AG09319 (cell line): ENCODE data around the gene PGA5.

Experiments used
- DNase-seq: peaks from one replicate; pipeline ENCODE4 v3.0.0-alpha.2; 2010; ENCODE audit warnings: low read depth; ENCODE audit errors: extremely low read depth
- CTCF ChIP-seq: IDR thresholded peaks from 2 replicates; pipeline ENCODE4 v1.5.1; 2011; ENCODE audit warnings: low read depth, mild to moderate bottlenecking, inconsistent platforms, low read length, moderate library complexity

Gene PGA5

GRCh38 chr11:61265357-61265756 lies 24.4 kb downstream of the PGA5 start:
- no peak for TF ChIP-seq CTCF
- no peak for DNase-seq

- TF ChIP-seq CTCF = no peak
- DNase-seq = no peak
Measured at GRCh38 chr11:61266602-61267001, 25.6 kb downstream of the PGA5 start.

- no peak for TF ChIP-seq CTCF
- DNase-seq = no peak
Measured at GRCh38 chr11:61267437-61267841, 26.5 kb downstream of the PGA5 start.

GRCh38 chr11:61268588-61269250 lies 27.7 kb downstream of the PGA5 start:
- TF ChIP-seq CTCF = no peak
- no peak for DNase-seq

GRCh38 chr11:61270354-61271076 lies 29.5 kb downstream of the PGA5 start:
- DNase-seq = no peak
- TF ChIP-seq CTCF = no peak

- TF ChIP-seq CTCF = no peak
- no peak for DNase-seq
Measured at GRCh38 chr11:61272731-61273130, 31.8 kb downstream of the PGA5 start.
